Thymus (tissue), 11 donors: ENCODE results near the gene CTTN. TPM values are rescaled to one million over a fixed set of nuclear protein-coding genes. Genes with fewer than 3 reads are reported as not detected.
A peak's percentile ranks its signal among the peaks of the same experiment; 100 is the strongest.

Source experiments
- DNase-seq, 9 donors: peaks; one replicate each; pipeline ENCODE4 v3.0.0-alpha.2; 2013; ENCODE audit warnings: low spot score in 9 of 9, low read depth in 6 of 9, missing footprints in 1 of 9
- H3K27ac ChIP-seq, 2 donors: one replicate each; pipeline ENCODE4 v1.5.1; 2013; ENCODE audit warnings: control low read depth in 1 of 2, low read depth in 1 of 2, low read length in 1 of 2, mild to moderate bottlenecking in 1 of 2, moderate library complexity in 1 of 2
- H3K27me3 ChIP-seq, 2 donors: one replicate each; pipeline ENCODE4 v1.5.1; 2013; ENCODE audit warnings: low read length in 1 of 2; ENCODE audit not compliant: control insufficient read depth in 2 of 2, insufficient read depth in 1 of 2
- H3K36me3 ChIP-seq, 2 donors: one replicate each; pipeline ENCODE4 v1.5.1; 2013; ENCODE audit warnings: low read length in 1 of 2, mild to moderate bottlenecking in 1 of 2, moderate library complexity in 1 of 2; ENCODE audit not compliant: control insufficient read depth in 2 of 2, insufficient read depth in 2 of 2
- H3K4me1 ChIP-seq, 2 donors: one replicate each; pipeline ENCODE4 v1.5.1; 2013; ENCODE audit warnings: low read length in 2 of 2; ENCODE audit not compliant: control insufficient read depth in 2 of 2, insufficient read depth in 2 of 2
- H3K4me3 ChIP-seq, 2 donors: one replicate each; pipeline ENCODE4 v1.5.1; 2013; ENCODE audit warnings: low read length in 2 of 2, control low read depth in 1 of 2, mild to moderate bottlenecking in 1 of 2
- H3K9me3 ChIP-seq, 2 donors: one replicate each; pipeline ENCODE4 v1.5.1; 2013; ENCODE audit warnings: low read length in 1 of 2, mild to moderate bottlenecking in 1 of 2; ENCODE audit not compliant: control insufficient read depth in 2 of 2, insufficient read depth in 1 of 2
- WGBS: extraction: QIAGEN DNeasy Blood & Tissue Kit; methylation state at CpG from one replicate; pipeline ENCODE4 v1.1.7; 2013; 5-methylcytosine and 5-hydroxymethylcytosine counted together
- polyA plus RNA-seq: library from polyadenylated mRNA; stranded (reverse); fragments of 200-250 nt; gene quantifications from one replicate; pipeline ENCODE4 v1.2.3, GENCODE V29; 2013
- total RNA-seq: library from RNA; stranded (reverse); fragments of 120-200 nt; gene quantifications from one replicate; pipeline ENCODE4 v1.2.4, GENCODE V29; 2013
- donor health status: healthy.

The CTTN gene
- total and polyA plus RNA-seq, 2 donors, result 31.4 to 65.5 TPM

- H3K9me3 ChIP-seq, result peaks cover 0 to 1% of the 10 kb centered on the region in 2 donors
- no peaks in the 10 kb centered on the region for H3K27me3 ChIP-seq
- H3K4me3 ChIP-seq, result no peak overlapping the region
- no peak for DNase-seq
- H3K36me3 ChIP-seq, result no peaks in the 10 kb centered on the region
- H3K4me1 ChIP-seq, result no peaks in the 10 kb centered on the region
- H3K27ac ChIP-seq, result no peak overlapping the region
- 93% methylated on average over 10 of the region's 10 CpGs for WGBS
Measured at GRCh38 chr11:70460964-70461363, 62.6 kb downstream of the CTTN start.

GRCh38 chr11:70462818-70463477 lies 64.6 kb downstream of the CTTN start:
- Histone ChIP-seq H3K4me1 (no peaks in the 10 kb centered on the region), H3K9me3 (peaks cover 0 to 1% of the 10 kb centered on the region in 2 donors), H3K4me3 (no peak overlapping the region), H3K27ac (no peak overlapping the region), H3K27me3 (no peaks in the 10 kb centered on the region), H3K36me3 (no peaks in the 10 kb centered on the region)
- WGBS, result 98% methylated on average over 12 of the region's 12 CpGs
- no peak for DNase-seq

GRCh38 chr11:70463478-70464255 lies 65.3 kb downstream of the CTTN start:
- Histone ChIP-seq H3K9me3 (peaks cover 0 to 1% of the 10 kb centered on the region in 2 donors), H3K4me3 (no peak overlapping the region), H3K27ac (no peak overlapping the region), H3K27me3 (no peaks in the 10 kb centered on the region), H3K4me1 (no peaks in the 10 kb centered on the region), H3K36me3 (no peaks in the 10 kb centered on the region)
- WGBS, result 96% methylated on average over 61 of the region's 61 CpGs
- no peak for DNase-seq

GRCh38 chr11:70464509-70465361 lies 66.4 kb downstream of the CTTN start:
- H3K9me3 ChIP-seq, result peaks cover 0 to 1% of the 10 kb centered on the region in 2 donors
- no peaks in the 10 kb centered on the region for H3K27me3 ChIP-seq
- H3K4me3 ChIP-seq, result no peak overlapping the region
- H3K27ac ChIP-seq, result no peak overlapping the region
- no peaks in the 10 kb centered on the region for H3K36me3 ChIP-seq
- H3K4me1 ChIP-seq, result no peaks in the 10 kb centered on the region
- no peak for DNase-seq
- WGBS, result 45% methylated on average over 20 of the region's 20 CpGs

- 93% methylated on average over 10 of the region's 10 CpGs for WGBS
- H3K4me3 ChIP-seq, result no peak overlapping the region
- H3K36me3 ChIP-seq, result no peaks in the 10 kb centered on the region
- no peaks in the 10 kb centered on the region for H3K27me3 ChIP-seq
- H3K27ac ChIP-seq, result no peak overlapping the region
- DNase-seq, result no peak
- peaks cover 0 to 4% of the 10 kb centered on the region in 2 donors for H3K4me1 ChIP-seq
- peaks cover 0 to 1% of the 10 kb centered on the region in 2 donors for H3K9me3 ChIP-seq
Measured at GRCh38 chr11:70466154-70466553, 67.8 kb downstream of the CTTN start.

GRCh38 chr11:70466596-70466995 lies 68.3 kb downstream of the CTTN start:
- H3K27me3 ChIP-seq, result no peaks in the 10 kb centered on the region
- peaks cover 0 to 4% of the 10 kb centered on the region in 2 donors for H3K4me1 ChIP-seq
- H3K27ac ChIP-seq, result no peak overlapping the region
- H3K36me3 ChIP-seq, result no peaks in the 10 kb centered on the region
- no peak for DNase-seq
- H3K9me3 ChIP-seq, result peaks cover 0 to 1% of the 10 kb centered on the region in 2 donors
- H3K4me3 ChIP-seq, result no peak overlapping the region
- WGBS, result 88% methylated on average over 8 of the region's 8 CpGs

- H3K9me3 ChIP-seq, result peaks cover 0 to 1% of the 10 kb centered on the region in 2 donors
- H3K27ac ChIP-seq, result no peak overlapping the region
- peak in 2 of 9 donors; percentile 13 to 31 for DNase-seq
- no peaks in the 10 kb centered on the region for H3K27me3 ChIP-seq
- H3K4me1 ChIP-seq, result peaks cover 0 to 4% of the 10 kb centered on the region in 2 donors
- no peaks in the 10 kb centered on the region for H3K36me3 ChIP-seq
- 59% methylated on average over 20 of the region's 20 CpGs for WGBS
- H3K4me3 ChIP-seq, result no peak overlapping the region
Measured at GRCh38 chr11:70467201-70468085, 69.1 kb downstream of the CTTN start.
